Gastroesophageal sphincter (tissue), 3 donors: ENCODE measurements around the gene TBL1XR1.

Source experiments
- EP300 ChIP-seq: sonication (generic); formaldehyde crosslinking; IDR thresholded peaks from one replicate; pipeline ENCODE4 v1.6.1; 2017; ENCODE audit warnings: antibody characterized with exemption, mild to moderate bottlenecking
- POLR2A ChIP-seq, 2 donors: fragments of 450-650 bp; IDR thresholded peaks; one replicate each; pipeline ENCODE4 v1.6.1; 2017; ENCODE audit warnings: antibody characterized with exemption in 2 of 2, mild to moderate bottlenecking in 2 of 2, moderate library complexity in 1 of 2
- POLR2AphosphoS5 ChIP-seq: sonication (generic); formaldehyde crosslinking; IDR thresholded peaks from one replicate; pipeline ENCODE4 v1.6.1; 2017; ENCODE audit warnings: antibody characterized with exemption
- TF ChIP-seq, protein P1 (sequence below), 4 experiments: fragments of 200-600 bp in 2 of 4; fragments of 450-650 bp in 2 of 4; sonication (generic) in 1 of 4; IDR thresholded peaks; one replicate each; pipeline ENCODE4 v1.5.1; 2017 to 2019; ENCODE audit warnings: antibody characterized with exemption in 4 of 4, mild to moderate bottlenecking in 2 of 4, moderate library complexity in 2 of 4

DNA sequence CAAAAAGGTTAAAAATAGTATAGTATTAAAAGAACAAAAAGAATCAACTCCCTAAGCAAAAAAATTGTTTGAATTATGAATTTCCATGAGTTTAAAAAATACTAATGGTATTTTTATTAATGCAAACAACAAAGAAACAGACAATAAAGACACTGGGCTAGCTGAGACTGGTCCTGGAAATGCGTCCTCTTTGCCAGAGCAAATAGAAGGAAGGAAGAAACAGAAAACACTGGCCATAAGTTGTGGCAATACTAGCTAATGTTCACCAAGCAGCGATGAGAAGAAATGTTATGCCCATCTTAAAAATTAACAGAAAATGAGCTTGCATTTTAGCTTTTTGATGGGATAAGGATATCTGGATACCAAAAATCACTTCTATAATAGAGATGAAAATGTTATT is 88.6 kb downstream of the TBL1XR1 start:
- TF ChIP-seq POLR2AphosphoS5 (no peak), POLR2A (IDR thresholded peaks at IDR 0.05) (no peak), EP300 (no peak)
- TF ChIP-seq, protein P1, sequence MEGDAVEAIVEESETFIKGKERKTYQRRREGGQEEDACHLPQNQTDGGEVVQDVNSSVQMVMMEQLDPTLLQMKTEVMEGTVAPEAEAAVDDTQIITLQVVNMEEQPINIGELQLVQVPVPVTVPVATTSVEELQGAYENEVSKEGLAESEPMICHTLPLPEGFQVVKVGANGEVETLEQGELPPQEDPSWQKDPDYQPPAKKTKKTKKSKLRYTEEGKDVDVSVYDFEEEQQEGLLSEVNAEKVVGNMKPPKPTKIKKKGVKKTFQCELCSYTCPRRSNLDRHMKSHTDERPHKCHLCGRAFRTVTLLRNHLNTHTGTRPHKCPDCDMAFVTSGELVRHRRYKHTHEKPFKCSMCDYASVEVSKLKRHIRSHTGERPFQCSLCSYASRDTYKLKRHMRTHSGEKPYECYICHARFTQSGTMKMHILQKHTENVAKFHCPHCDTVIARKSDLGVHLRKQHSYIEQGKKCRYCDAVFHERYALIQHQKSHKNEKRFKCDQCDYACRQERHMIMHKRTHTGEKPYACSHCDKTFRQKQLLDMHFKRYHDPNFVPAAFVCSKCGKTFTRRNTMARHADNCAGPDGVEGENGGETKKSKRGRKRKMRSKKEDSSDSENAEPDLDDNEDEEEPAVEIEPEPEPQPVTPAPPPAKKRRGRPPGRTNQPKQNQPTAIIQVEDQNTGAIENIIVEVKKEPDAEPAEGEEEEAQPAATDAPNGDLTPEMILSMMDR (IDR thresholded peaks at IDR 0.05): no peak
